B cell (primary cell): ENCODE data around the gene LPCAT3. TPM values are rescaled to one million over a fixed set of nuclear protein-coding genes. Genes with fewer than 3 reads are reported as not detected.

Source experiments
- ATAC-seq: fragments of 200-7000 bp; cut with Tn5 transposase; one replicate; pipeline ENCODE4 v1.10.0; 2021; ENCODE audit warnings: low read depth, mild to moderate bottlenecking, moderate number of reproducible peaks, moderate library complexity
- CTCF ChIA-PET: fragments of 350-600 bp; sonication (Branson Sonifier 250); formaldehyde crosslinking; loops from one replicate; lab custom pipeline; 2021; ENCODE audit warnings: antibody characterized with exemption, inconsistent platforms; lab: Charles Lee
- POLR2A ChIA-PET: fragments of 350-600 bp; sonication (Branson Sonifier 250); formaldehyde crosslinking; loops from one replicate; lab custom pipeline; 2021; ENCODE audit warnings: antibody characterized with exemption; lab: Charles Lee
- DNase-seq: peaks from one replicate; pipeline ENCODE4 v3.0.0; 2013
- H2AFZ ChIP-seq: 2 replicates; pipeline ENCODE4 v1.6.1; 2012; ENCODE audit warnings: mild to moderate bottlenecking, low read depth, low read length; ENCODE audit not compliant: insufficient read depth, poor library complexity, severe bottlenecking
- H3K27ac ChIP-seq, 2 donors: 1 replicate in 1 of 2; 2 replicates in 1 of 2; pipeline ENCODE4 v1.5.1; 2012 to 2013; ENCODE audit warnings: low read length in 2 of 2, mild to moderate bottlenecking in 2 of 2, moderate library complexity in 1 of 2
- H3K27me3 ChIP-seq, 4 experiments: fragments of 200-600 bp in 1 of 4; sonication (generic) in 1 of 4; replicated peaks in 1 of 4; 1 replicate in 2 of 4; 2 replicates in 2 of 4; pipeline versions ENCODE4 v1.6.1 to v1.7.0; 2013 to 2016; ENCODE audit warnings: low read length in 3 of 4, mild to moderate bottlenecking in 2 of 4, mixed read lengths in 1 of 4, moderate library complexity in 1 of 4; ENCODE audit not compliant: insufficient read depth in 4 of 4, control insufficient read depth in 3 of 4; ENCODE audit errors: control extremely low read depth in 1 of 4
- H3K36me3 ChIP-seq, 2 experiments: replicated peaks in 1 of 2; 1 replicate in 1 of 2; 2 replicates in 1 of 2; pipeline versions ENCODE4 v1.6.1 to v1.7.1; 2013; ENCODE audit warnings: low read length in 1 of 2; ENCODE audit not compliant: insufficient read depth in 2 of 2, control insufficient read depth in 1 of 2; ENCODE audit errors: control extremely low read depth in 1 of 2, extremely low read depth in 1 of 2
- H3K4me1 ChIP-seq, 2 donors: fragments of 200-600 bp in 1 of 2; sonication (generic) in 1 of 2; 1 replicate in 1 of 2; 2 replicates in 1 of 2; pipeline versions ENCODE4 v1.5.1 to v1.6.1; 2013 to 2017; ENCODE audit warnings: low read length in 2 of 2; ENCODE audit not compliant: control insufficient read depth in 2 of 2, insufficient read depth in 2 of 2
- H3K4me2 ChIP-seq: replicated peaks from 2 replicates; pipeline ENCODE3; 2012; ENCODE audit warnings: mild to moderate bottlenecking, low read depth, low read length; ENCODE audit not compliant: poor library complexity, severe bottlenecking
- H3K4me3 ChIP-seq, 5 experiments: fragments of 200-600 bp in 1 of 5; sonication (generic) in 1 of 5; 1 replicate in 3 of 5; 2 replicates in 2 of 5; pipeline versions ENCODE4 v1.5.1 to v1.7.0; 2011 to 2016; ENCODE audit warnings: low read length in 4 of 5, mild to moderate bottlenecking in 4 of 5, low read depth in 2 of 5, control low read depth in 1 of 5, moderate library complexity in 1 of 5; ENCODE audit not compliant: insufficient read depth in 1 of 5; ENCODE audit errors: control extremely low read depth in 1 of 5, extremely low read depth in 1 of 5
- H3K79me2 ChIP-seq: fragments of 200-600 bp; sonication (generic); one replicate; pipeline ENCODE4 v1.6.0; 2016; ENCODE audit warnings: low read length; ENCODE audit not compliant: control insufficient read depth, insufficient read depth
- H3K9ac ChIP-seq: fragments of 200-600 bp; sonication (generic); 2 replicates; pipeline ENCODE4 v1.6.1; 2017; ENCODE audit warnings: mild to moderate bottlenecking, low read length, moderate library complexity
- H3K9me3 ChIP-seq, 3 donors: one replicate each; pipeline versions ENCODE4 v1.6.1 to v1.7.1; 2013; ENCODE audit warnings: low read length in 2 of 3; ENCODE audit not compliant: control insufficient read depth in 2 of 3, insufficient read depth in 1 of 3; ENCODE audit errors: control extremely low read depth in 1 of 3
- H4K20me1 ChIP-seq: 2 replicates; pipeline ENCODE4 v1.6.0; 2012; ENCODE audit warnings: mild to moderate bottlenecking, low read length; ENCODE audit not compliant: insufficient read depth, control insufficient read depth, poor library complexity, severe bottlenecking
- H3K27ac Mint-ChIP-seq: one replicate; pipeline ENCODE4 v1.8.0; 2021; ENCODE audit warnings: mixed read lengths
- H3K27me3 Mint-ChIP-seq: one replicate; pipeline ENCODE4 v1.8.0; 2021; ENCODE audit warnings: mixed read lengths
- H3K4me1 Mint-ChIP-seq: one replicate; pipeline ENCODE4 v1.8.0; 2021; ENCODE audit warnings: mixed read lengths
- H3K4me3 Mint-ChIP-seq: one replicate; pipeline ENCODE4 v1.8.0; 2021; ENCODE audit warnings: mixed read lengths
- H3K9me3 Mint-ChIP-seq: one replicate; pipeline ENCODE4 v1.8.0; 2022; ENCODE audit warnings: mixed read lengths; ENCODE audit not compliant: insufficient read depth
- CTCF ChIP-seq: fragments of 200-600 bp; IDR thresholded peaks from one replicate; pipeline ENCODE4 v1.8.0; 2022; ENCODE audit warnings: antibody characterized with exemption, mild to moderate bottlenecking
- EZH2 ChIP-seq: IDR thresholded peaks from 2 replicates; pipeline ENCODE4 v1.6.1; 2012; ENCODE audit warnings: borderline replicate concordance, low read depth, mild to moderate bottlenecking, moderate library complexity, low read length; ENCODE audit not compliant: insufficient read depth, poor library complexity, severe bottlenecking
- WGBS: methylation state at CpG from one replicate; pipeline ENCODE4 v1.1.5; 2013; ENCODE audit warnings: missing lambda C conversion rate; ENCODE audit not compliant: insufficient coverage; 5-methylcytosine and 5-hydroxymethylcytosine counted together
- intact Hi-C: fragments of 100-400 bp; cut with micrococcal nuclease; formaldehyde crosslinking; loops from one replicate; pipeline ENCODE4 v1.10.0; 2022
- polyA plus RNA-seq: library from polyadenylated mRNA; depleted of rRNA; stranded (reverse); fragments of >200 nt; gene quantifications from 2 replicates; pipeline ENCODE4 v1.2.3, GENCODE V29; 2012
- total RNA-seq, 2 donors: library from RNA; stranded (reverse); fragments of 120-200 nt in 1 of 2; gene quantifications; 1 replicate in 1 of 2; 2 replicates in 1 of 2; pipeline versions ENCODE4 v1.2.3 to v1.2.4, GENCODE V29; 2013 to 2022

Gene LPCAT3
- total and polyA plus RNA-seq, 2 donors (not counting 1 experiment from before 2014, with no cell fraction given), result 17.6 to 26.2 TPM

GRCh38 chr12:6959058-6959804, 59.0 kb downstream of the LPCAT3 start:
- peaks cover 62% of the 10 kb centered on the region for H3K79me2 ChIP-seq
- ChIA-PET POLR2A (interaction anchor here (0.6 to 18.2 kb wide), 10 partner anchors 10 to 658 kb away, joined by 3 to 662 read pairs (median 4); partner anchors contain the start of genes C12orf57, ENO2, PTPN6 and RNU7-1), CTCF (interaction anchor here (0.6 to 13.5 kb wide), 10 partner anchors 9 to 206 kb away, joined by 3 to 944 read pairs (median 6); partner anchors contain the start of genes C12orf57, MLF2, PTPN6 and RNU7-1)
- TF ChIP-seq EZH2 (no peak), CTCF (no peak)
- H2AFZ ChIP-seq, result peak overlapping the region; percentile 38
- peaks cover 95 to 98% of the 10 kb centered on the region in 2 donors for H3K4me1 ChIP-seq
- H3K4me3 ChIP-seq, result peak overlapping the region; percentile 40 to 57 (median 46)
- peak overlapping the region; percentile 95 to 99 for H3K27ac ChIP-seq
- H4K20me1 ChIP-seq, result peaks cover 32% of the 10 kb centered on the region
- Mint-ChIP-seq H3K27me3 (no peaks in the 10 kb centered on the region), H3K4me1 (peaks cover 93% of the 10 kb centered on the region), H3K4me3 (peak overlapping the region; percentile 91), H3K9me3 (no peaks in the 10 kb centered on the region), H3K27ac (peak overlapping the region; percentile 98)
- no peaks in the 10 kb centered on the region for H3K27me3 ChIP-seq
- no peaks in the 10 kb centered on the region for H3K9me3 ChIP-seq
- peak; percentile 60 for ATAC-seq
- H3K36me3 ChIP-seq, result peaks cover 0 to 78% of the 10 kb centered on the region in 2 experiments
- peak overlapping the region; percentile 69 for H3K9ac ChIP-seq
- peak; percentile 90 for DNase-seq
- intact Hi-C loops, result loop anchor here (1.0 kb wide), 1 partner anchor 8 kb away; the partner anchor contains the start of gene PTPN6
- 16% methylated on average over 13 of the region's 24 CpGs for WGBS
- peak overlapping the region; percentile 92 for H3K4me2 ChIP-seq
